Suprapubic skin (tissue), 3 donors: ENCODE measurements around the gene ZFHX3.

Experiments used
- POLR2AphosphoS5 ChIP-seq, 3 donors: sonication (generic); formaldehyde crosslinking; IDR thresholded peaks; one replicate each; pipeline ENCODE4 v1.6.1; 2017; ENCODE audit warnings: antibody characterized with exemption in 3 of 3
- TF ChIP-seq, protein P1 (sequence below), 2 donors: fragments of 200-600 bp in 1 of 2; fragments of 450-650 bp in 1 of 2; sonication (generic) in 1 of 2; IDR thresholded peaks; one replicate each; pipeline ENCODE4 v1.5.1; 2016 to 2019; ENCODE audit warnings: antibody characterized with exemption in 2 of 2, mild to moderate bottlenecking in 1 of 2, moderate library complexity in 1 of 2

DNA sequence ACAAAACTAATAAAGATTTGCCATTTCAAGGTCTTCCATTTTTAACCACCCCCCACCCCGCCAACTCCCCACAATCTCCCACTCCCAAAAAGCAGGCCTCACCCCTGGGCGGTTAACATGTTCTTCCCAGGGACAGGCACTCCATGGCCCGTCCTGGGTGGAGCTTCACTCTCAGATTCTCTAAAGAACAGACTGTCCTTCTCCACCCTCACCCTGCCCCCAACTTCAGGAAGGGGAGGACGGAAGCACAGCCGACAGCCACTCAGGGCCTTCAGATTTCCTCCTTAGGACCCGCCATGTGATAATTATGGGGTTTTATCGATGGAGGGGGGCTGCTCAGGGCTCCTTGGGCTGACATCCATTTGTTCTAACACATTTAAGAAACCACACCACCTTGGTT lies 61.9 kb downstream of the ZFHX3 start:
- TF ChIP-seq, protein P1, sequence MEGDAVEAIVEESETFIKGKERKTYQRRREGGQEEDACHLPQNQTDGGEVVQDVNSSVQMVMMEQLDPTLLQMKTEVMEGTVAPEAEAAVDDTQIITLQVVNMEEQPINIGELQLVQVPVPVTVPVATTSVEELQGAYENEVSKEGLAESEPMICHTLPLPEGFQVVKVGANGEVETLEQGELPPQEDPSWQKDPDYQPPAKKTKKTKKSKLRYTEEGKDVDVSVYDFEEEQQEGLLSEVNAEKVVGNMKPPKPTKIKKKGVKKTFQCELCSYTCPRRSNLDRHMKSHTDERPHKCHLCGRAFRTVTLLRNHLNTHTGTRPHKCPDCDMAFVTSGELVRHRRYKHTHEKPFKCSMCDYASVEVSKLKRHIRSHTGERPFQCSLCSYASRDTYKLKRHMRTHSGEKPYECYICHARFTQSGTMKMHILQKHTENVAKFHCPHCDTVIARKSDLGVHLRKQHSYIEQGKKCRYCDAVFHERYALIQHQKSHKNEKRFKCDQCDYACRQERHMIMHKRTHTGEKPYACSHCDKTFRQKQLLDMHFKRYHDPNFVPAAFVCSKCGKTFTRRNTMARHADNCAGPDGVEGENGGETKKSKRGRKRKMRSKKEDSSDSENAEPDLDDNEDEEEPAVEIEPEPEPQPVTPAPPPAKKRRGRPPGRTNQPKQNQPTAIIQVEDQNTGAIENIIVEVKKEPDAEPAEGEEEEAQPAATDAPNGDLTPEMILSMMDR (IDR thresholded peaks at IDR 0.05): no peak
- TF ChIP-seq POLR2AphosphoS5 (IDR thresholded peaks at IDR 0.05): peak in 1 of 3 donors; percentile 18
